ENCODE results near the gene OPCML. TPM values are rescaled to one million over a fixed set of nuclear protein-coding genes. Genes with fewer than 3 reads are reported as not detected.

Gene OPCML
- total RNA-seq, 1 experiment from 2014 or later: not detected

GRCh38 chr11:133156986-133157745, 375.1 kb downstream of the OPCML start:
- intact Hi-C loops (cut with micrococcal nuclease; ENCODE audit: unreplicated experiment): no loop called here
- Histone ChIP-seq H3K9me3 (no peaks in the 10 kb centered on the region), H3K27me3 (replicated peaks; ENCODE audit: control insufficient read depth, insufficient read depth, low read length) (no peaks in the 10 kb centered on the region), H3K36me3 (ENCODE audit: control insufficient read depth, insufficient read depth, low read length) (no peaks in the 10 kb centered on the region), H3K4me3 (ENCODE audit: low read depth, low read length) (no peak overlapping the region), H3K4me1 (peaks cover 21% of the 10 kb centered on the region)
- BruUV-seq (replicated peaks): no TSS peak
- peaks cover 28% of the 10 kb centered on the region for H3K4me1 Mint-ChIP-seq (ENCODE audit: low read depth, unreplicated experiment)
- no peak overlapping the region for H3K27ac Mint-ChIP-seq (ENCODE audit: unreplicated experiment)
- H3K4me3 Mint-ChIP-seq (ENCODE audit: unreplicated experiment): no peak overlapping the region
- ChIA-PET CTCF (interaction anchor here (1.0 to 2.5 kb wide), 2 partner anchors 23 to 78 kb away, joined by 4 to 17 read pairs; no protein-coding TSS in a partner anchor), POLR2A (no interaction called here)
- H3K9me3 Mint-ChIP-seq (ENCODE audit: unreplicated experiment): peaks cover 19% of the 10 kb centered on the region
- no peaks in the 10 kb centered on the region for H3K36me3 Mint-ChIP-seq (ENCODE audit: insufficient read depth, unreplicated experiment)
- TF ChIP-seq, protein P1, sequence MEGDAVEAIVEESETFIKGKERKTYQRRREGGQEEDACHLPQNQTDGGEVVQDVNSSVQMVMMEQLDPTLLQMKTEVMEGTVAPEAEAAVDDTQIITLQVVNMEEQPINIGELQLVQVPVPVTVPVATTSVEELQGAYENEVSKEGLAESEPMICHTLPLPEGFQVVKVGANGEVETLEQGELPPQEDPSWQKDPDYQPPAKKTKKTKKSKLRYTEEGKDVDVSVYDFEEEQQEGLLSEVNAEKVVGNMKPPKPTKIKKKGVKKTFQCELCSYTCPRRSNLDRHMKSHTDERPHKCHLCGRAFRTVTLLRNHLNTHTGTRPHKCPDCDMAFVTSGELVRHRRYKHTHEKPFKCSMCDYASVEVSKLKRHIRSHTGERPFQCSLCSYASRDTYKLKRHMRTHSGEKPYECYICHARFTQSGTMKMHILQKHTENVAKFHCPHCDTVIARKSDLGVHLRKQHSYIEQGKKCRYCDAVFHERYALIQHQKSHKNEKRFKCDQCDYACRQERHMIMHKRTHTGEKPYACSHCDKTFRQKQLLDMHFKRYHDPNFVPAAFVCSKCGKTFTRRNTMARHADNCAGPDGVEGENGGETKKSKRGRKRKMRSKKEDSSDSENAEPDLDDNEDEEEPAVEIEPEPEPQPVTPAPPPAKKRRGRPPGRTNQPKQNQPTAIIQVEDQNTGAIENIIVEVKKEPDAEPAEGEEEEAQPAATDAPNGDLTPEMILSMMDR (IDR thresholded peaks at IDR 0.05; ENCODE audit: insufficient read depth in 1 of 2, low read depth in 1 of 2, low read length in 1 of 2, severe bottlenecking in 1 of 2, unreplicated experiment in 1 of 2): no peak
- no peaks in the 10 kb centered on the region for H3K27me3 Mint-ChIP-seq (ENCODE audit: insufficient read depth, unreplicated experiment)
- DNase-seq: no peak

GRCh38 chr11:133154781-133155180, 377.5 kb downstream of the OPCML start:
- no peaks in the 10 kb centered on the region for H3K9me3 ChIP-seq
- no peak for DNase-seq
- no peaks in the 10 kb centered on the region for H3K27me3 ChIP-seq (replicated peaks; ENCODE audit: control insufficient read depth, insufficient read depth, low read length)
- H3K36me3 ChIP-seq (ENCODE audit: control insufficient read depth, insufficient read depth, low read length): no peaks in the 10 kb centered on the region
- CTCF ChIA-PET: no interaction called here
- intact Hi-C loops (cut with micrococcal nuclease; ENCODE audit: unreplicated experiment): no loop called here
- POLR2A ChIA-PET: no interaction called here
- H3K4me3 Mint-ChIP-seq (ENCODE audit: unreplicated experiment): no peak overlapping the region
- no peaks in the 10 kb centered on the region for H3K36me3 Mint-ChIP-seq (ENCODE audit: insufficient read depth, unreplicated experiment)
- H3K4me3 ChIP-seq (ENCODE audit: low read depth, low read length): no peak overlapping the region
- H3K9me3 Mint-ChIP-seq (ENCODE audit: unreplicated experiment): peaks cover 19% of the 10 kb centered on the region
- H3K27me3 Mint-ChIP-seq (ENCODE audit: insufficient read depth, unreplicated experiment): no peaks in the 10 kb centered on the region
- no TSS peak for BruUV-seq (replicated peaks)
- H3K4me1 Mint-ChIP-seq (ENCODE audit: low read depth, unreplicated experiment): peaks cover 18% of the 10 kb centered on the region
- TF ChIP-seq, protein P1 (IDR thresholded peaks at IDR 0.05; ENCODE audit: insufficient read depth in 1 of 2, low read depth in 1 of 2, low read length in 1 of 2, severe bottlenecking in 1 of 2, unreplicated experiment in 1 of 2): no peak
- no peak overlapping the region for H3K27ac Mint-ChIP-seq (ENCODE audit: unreplicated experiment)
- H3K4me1 ChIP-seq: peaks cover 21% of the 10 kb centered on the region

DNA sequence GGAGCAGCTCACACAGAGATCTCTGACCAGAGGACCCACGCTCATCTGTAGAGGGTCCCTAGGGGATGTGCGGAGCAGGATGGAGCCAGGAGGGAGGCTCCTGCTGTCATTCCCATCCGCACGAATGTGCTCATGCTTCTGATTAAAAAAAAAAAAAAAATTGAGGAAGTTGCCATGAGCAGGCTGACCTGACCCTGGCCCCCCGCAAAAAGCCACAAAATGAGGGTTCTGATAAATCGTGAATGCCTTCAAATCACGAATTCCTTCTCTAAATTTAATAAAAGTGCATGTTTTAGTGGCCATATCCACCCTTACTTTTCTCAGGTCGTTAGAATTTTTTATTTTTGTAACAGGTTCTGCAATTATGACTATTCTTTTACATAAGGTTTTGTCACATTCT, 378.2 kb downstream of the OPCML start:
- Histone ChIP-seq H3K4me3 (ENCODE audit: low read depth, low read length) (no peak overlapping the region), H3K4me1 (peaks cover 21% of the 10 kb centered on the region), H3K27me3 (replicated peaks; ENCODE audit: control insufficient read depth, insufficient read depth, low read length) (no peaks in the 10 kb centered on the region), H3K36me3 (ENCODE audit: control insufficient read depth, insufficient read depth, low read length) (no peaks in the 10 kb centered on the region), H3K9me3 (no peaks in the 10 kb centered on the region)
- Mint-ChIP-seq H3K27ac (ENCODE audit: unreplicated experiment) (no peak overlapping the region), H3K4me3 (ENCODE audit: unreplicated experiment) (no peak overlapping the region), H3K9me3 (ENCODE audit: unreplicated experiment) (peaks cover 19% of the 10 kb centered on the region), H3K36me3 (ENCODE audit: insufficient read depth, unreplicated experiment) (no peaks in the 10 kb centered on the region), H3K4me1 (ENCODE audit: low read depth, unreplicated experiment) (peaks cover 18% of the 10 kb centered on the region), H3K27me3 (ENCODE audit: insufficient read depth, unreplicated experiment) (no peaks in the 10 kb centered on the region)
- no peak for DNase-seq
- CTCF ChIA-PET: no interaction called here
- no TSS peak for BruUV-seq (replicated peaks)
- POLR2A ChIA-PET: no interaction called here
- TF ChIP-seq, protein P1 (IDR thresholded peaks at IDR 0.05; ENCODE audit: insufficient read depth in 1 of 2, low read depth in 1 of 2, low read length in 1 of 2, severe bottlenecking in 1 of 2, unreplicated experiment in 1 of 2): no peak
- intact Hi-C loops (cut with micrococcal nuclease; ENCODE audit: unreplicated experiment): no loop called here
